ENCODE measurements around the gene S100G. TPM values are rescaled to one million over a fixed set of nuclear protein-coding genes. Genes with fewer than 3 reads are reported as not detected.
"Not testable (repeated sequence)": the region's sequence is repeated elsewhere in the genome, so short reads cannot be mapped to it uniquely, and the experiment has no call there.

S100G gene
- total and polyA plus RNA-seq, 2 experiments from 2014 or later: not detected

GRCh38 chrX:16606142-16606720, 43.7 kb upstream of the S100G start (continued):
- TF ChIP-seq, protein P1, sequence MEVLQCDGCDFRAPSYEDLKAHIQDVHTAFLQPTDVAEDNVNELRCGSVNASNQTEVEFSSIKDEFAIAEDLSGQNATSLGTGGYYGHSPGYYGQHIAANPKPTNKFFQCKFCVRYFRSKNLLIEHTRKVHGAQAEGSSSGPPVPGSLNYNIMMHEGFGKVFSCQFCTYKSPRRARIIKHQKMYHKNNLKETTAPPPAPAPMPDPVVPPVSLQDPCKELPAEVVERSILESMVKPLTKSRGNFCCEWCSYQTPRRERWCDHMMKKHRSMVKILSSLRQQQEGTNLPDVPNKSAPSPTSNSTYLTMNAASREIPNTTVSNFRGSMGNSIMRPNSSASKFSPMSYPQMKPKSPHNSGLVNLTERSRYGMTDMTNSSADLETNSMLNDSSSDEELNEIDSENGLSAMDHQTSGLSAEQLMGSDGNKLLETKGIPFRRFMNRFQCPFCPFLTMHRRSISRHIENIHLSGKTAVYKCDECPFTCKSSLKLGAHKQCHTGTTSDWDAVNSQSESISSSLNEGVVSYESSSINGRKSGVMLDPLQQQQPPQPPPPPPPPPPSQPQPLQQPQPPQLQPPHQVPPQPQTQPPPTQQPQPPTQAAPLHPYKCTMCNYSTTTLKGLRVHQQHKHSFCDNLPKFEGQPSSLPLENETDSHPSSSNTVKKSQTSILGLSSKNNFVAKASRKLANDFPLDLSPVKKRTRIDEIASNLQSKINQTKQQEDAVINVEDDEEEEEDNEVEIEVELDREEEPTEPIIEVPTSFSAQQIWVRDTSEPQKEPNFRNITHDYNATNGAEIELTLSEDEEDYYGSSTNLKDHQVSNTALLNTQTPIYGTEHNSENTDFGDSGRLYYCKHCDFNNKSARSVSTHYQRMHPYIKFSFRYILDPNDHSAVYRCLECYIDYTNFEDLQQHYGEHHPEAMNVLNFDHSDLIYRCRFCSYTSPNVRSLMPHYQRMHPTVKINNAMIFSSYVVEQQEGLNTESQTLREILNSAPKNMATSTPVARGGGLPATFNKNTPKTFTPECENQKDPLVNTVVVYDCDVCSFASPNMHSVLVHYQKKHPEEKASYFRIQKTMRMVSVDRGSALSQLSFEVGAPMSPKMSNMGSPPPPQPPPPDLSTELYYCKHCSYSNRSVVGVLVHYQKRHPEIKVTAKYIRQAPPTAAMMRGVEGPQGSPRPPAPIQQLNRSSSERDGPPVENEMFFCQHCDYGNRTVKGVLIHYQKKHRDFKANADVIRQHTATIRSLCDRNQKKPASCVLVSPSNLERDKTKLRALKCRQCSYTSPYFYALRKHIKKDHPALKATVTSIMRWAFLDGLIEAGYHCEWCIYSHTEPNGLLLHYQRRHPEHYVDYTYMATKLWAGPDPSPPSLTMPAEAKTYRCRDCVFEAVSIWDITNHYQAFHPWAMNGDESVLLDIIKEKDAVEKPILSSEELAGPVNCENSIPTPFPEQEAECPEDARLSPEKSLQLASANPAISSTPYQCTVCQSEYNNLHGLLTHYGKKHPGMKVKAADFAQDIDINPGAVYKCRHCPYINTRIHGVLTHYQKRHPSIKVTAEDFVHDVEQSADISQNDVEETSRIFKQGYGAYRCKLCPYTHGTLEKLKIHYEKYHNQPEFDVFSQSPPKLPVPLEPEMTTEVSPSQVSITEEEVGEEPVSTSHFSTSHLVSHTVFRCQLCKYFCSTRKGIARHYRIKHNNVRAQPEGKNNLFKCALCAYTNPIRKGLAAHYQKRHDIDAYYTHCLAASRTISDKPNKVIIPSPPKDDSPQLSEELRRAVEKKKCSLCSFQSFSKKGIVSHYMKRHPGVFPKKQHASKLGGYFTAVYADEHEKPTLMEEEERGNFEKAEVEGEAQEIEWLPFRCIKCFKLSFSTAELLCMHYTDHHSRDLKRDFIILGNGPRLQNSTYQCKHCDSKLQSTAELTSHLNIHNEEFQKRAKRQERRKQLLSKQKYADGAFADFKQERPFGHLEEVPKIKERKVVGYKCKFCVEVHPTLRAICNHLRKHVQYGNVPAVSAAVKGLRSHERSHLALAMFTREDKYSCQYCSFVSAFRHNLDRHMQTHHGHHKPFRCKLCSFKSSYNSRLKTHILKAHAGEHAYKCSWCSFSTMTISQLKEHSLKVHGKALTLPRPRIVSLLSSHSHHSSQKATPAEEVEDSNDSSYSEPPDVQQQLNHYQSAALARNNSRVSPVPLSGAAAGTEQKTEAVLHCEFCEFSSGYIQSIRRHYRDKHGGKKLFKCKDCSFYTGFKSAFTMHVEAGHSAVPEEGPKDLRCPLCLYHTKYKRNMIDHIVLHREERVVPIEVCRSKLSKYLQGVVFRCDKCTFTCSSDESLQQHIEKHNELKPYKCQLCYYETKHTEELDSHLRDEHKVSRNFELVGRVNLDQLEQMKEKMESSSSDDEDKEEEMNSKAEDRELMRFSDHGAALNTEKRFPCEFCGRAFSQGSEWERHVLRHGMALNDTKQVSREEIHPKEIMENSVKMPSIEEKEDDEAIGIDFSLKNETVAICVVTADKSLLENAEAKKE (CRISPR knock-in tag; IDR thresholded peaks at IDR 0.05): no peak
- TF ChIP-seq ETS1 (IDR thresholded peaks at IDR 0.05) (no peak), ZNF331 (CRISPR knock-in tag; IDR thresholded peaks at IDR 0.05; ENCODE audit: low read depth) (no peak), EZH2phosphoT487 (IDR thresholded peaks at IDR 0.05; ENCODE audit: unreplicated experiment) (no peak)

- Histone ChIP-seq H3K36me3 (ENCODE audit: insufficient read depth) (no peaks in the 10 kb centered on the region), H2AFZ (no peak overlapping the region), H3K4me3 (no peak overlapping the region), H3K9me2 (ENCODE audit: insufficient read depth) (no peaks in the 10 kb centered on the region), H3K79me2 (replicated peaks; ENCODE audit: insufficient read depth) (no peaks in the 10 kb centered on the region), H3F3A (replicated peaks; ENCODE audit: low read depth) (peaks cover 7% of the 10 kb centered on the region; the same call in 1 of the 2 replicates), H3K4me2 (no peak overlapping the region), H3K27ac (ENCODE audit: low read depth) (no peak overlapping the region), H4K20me1 (replicated peaks; ENCODE audit: insufficient read depth) (no peaks in the 10 kb centered on the region), H3K27me3 (ENCODE audit: insufficient read depth) (no peaks in the 10 kb centered on the region), H3K4me1 (ENCODE audit: insufficient read depth) (peaks cover 11% of the 10 kb centered on the region; the same call in 1 of the 2 replicates)
- peaks cover 3% of the 10 kb centered on the region for H3K27me3 Mint-ChIP-seq (ENCODE audit: insufficient read depth, low read depth, poor library complexity)
- H3K36me3 Mint-ChIP-seq (ENCODE audit: low read depth): peaks cover 62% of the 10 kb centered on the region
- peaks cover 19% of the 10 kb centered on the region for H3K4me1 Mint-ChIP-seq
- no peak overlapping the region for H3K4me3 Mint-ChIP-seq
- ATAC-seq (no peak), DNase-seq (ENCODE audit: low spot score) (no peak)
- no peak overlapping the region for H3K27ac Mint-ChIP-seq
- H3K9me3 Mint-ChIP-seq: peaks cover 5% of the 10 kb centered on the region; the same call in 1 of the 3 replicates
- TF ChIP-seq EZH2 (IDR thresholded peaks at IDR 0.05; ENCODE audit: low read depth, unreplicated experiment): no peak
- TF ChIP-seq EZH2phosphoT487 (IDR thresholded peaks at IDR 0.05; ENCODE audit: unreplicated experiment): no peak
- TF ChIP-seq CREB1 (CRISPR knock-in tag; IDR thresholded peaks at IDR 0.05; ENCODE audit: low read depth): no peak
Observed at GRCh38 chrX:16610121-16610621, 39.8 kb upstream of the S100G start.

- ATAC-seq; H3K4me3 Mint-ChIP-seq; H3K27ac Mint-ChIP-seq; H3K27ac ChIP-seq (ENCODE audit: low read depth); DNase-seq (ENCODE audit: low spot score); H3K9me3 Mint-ChIP-seq; H2AFZ ChIP-seq; H3K4me2 ChIP-seq; H3F3A ChIP-seq (replicated peaks; ENCODE audit: low read depth); H3K36me3 ChIP-seq (ENCODE audit: insufficient read depth); H3K4me3 ChIP-seq; H3K9me2 ChIP-seq (ENCODE audit: insufficient read depth); H3K27me3 ChIP-seq (ENCODE audit: insufficient read depth); H3K27me3 Mint-ChIP-seq (ENCODE audit: insufficient read depth, low read depth, poor library complexity); H4K20me1 ChIP-seq (replicated peaks; ENCODE audit: insufficient read depth); H3K79me2 ChIP-seq (replicated peaks; ENCODE audit: insufficient read depth): not testable (repeated sequence)
- H3K4me1 ChIP-seq (ENCODE audit: insufficient read depth): peaks cover 11% of the 10 kb centered on the region; the same call in 1 of the 2 replicates
- peaks cover 65% of the 10 kb centered on the region for H3K36me3 Mint-ChIP-seq (ENCODE audit: low read depth)
- peaks cover 19% of the 10 kb centered on the region for H3K4me1 Mint-ChIP-seq
Observed at GRCh38 chrX:16610654-16611053, 39.3 kb upstream of the S100G start.

Measured in GM23338 (cell line).